Right cardiac atrium (tissue), 5 donors: ENCODE measurements around the gene CYYR1. TPM values are rescaled to one million over a fixed set of nuclear protein-coding genes. Genes with fewer than 3 reads are reported as not detected.
"Not testable (repeated sequence)": the region's sequence is repeated elsewhere in the genome, so short reads cannot be mapped to it uniquely, and the experiment has no call there.

Experiments
- ATAC-seq, 2 donors: fragments of 200-7000 bp; cut with Tn5 transposase; one replicate each; pipeline versions ENCODE4 v1.8.0 to v1.9.1; 2020; ENCODE audit warnings: moderate library complexity in 2 of 2, mild to moderate bottlenecking in 1 of 2
- DNase-seq, 3 donors: peaks; one replicate each; pipeline ENCODE4 v3.0.0-alpha.2; 2020
- H3K27ac ChIP-seq: one replicate; pipeline ENCODE4 v1.5.1; 2013; ENCODE audit warnings: mild to moderate bottlenecking, low read length, control low read depth, moderate library complexity
- H3K27me3 ChIP-seq: one replicate; pipeline ENCODE4 v1.6.1; 2013; ENCODE audit not compliant: control insufficient read depth, insufficient read depth
- H3K4me1 ChIP-seq: one replicate; pipeline ENCODE4 v1.6.1; 2013; ENCODE audit warnings: low read length; ENCODE audit not compliant: control insufficient read depth, insufficient read depth
- H3K4me3 ChIP-seq: one replicate; pipeline ENCODE4 v1.5.1; 2013; ENCODE audit warnings: low read length, control low read depth
- H3K9me3 ChIP-seq: one replicate; pipeline ENCODE4 v1.6.1; 2013; ENCODE audit warnings: low read length; ENCODE audit not compliant: control insufficient read depth
- WGBS: extraction: QIAGEN DNeasy Blood & Tissue Kit; methylation state at CpG from one replicate; pipeline ENCODE4 v1.1.7; 2013; 5-methylcytosine and 5-hydroxymethylcytosine counted together
- intact Hi-C, 4 donors: fragments of 100-400 bp; cut with DNase I; formaldehyde crosslinking; loops; one replicate each; pipeline versions ENCODE4 v1.11.0 to v1.14.0; 2022 to 2023
- polyA plus RNA-seq: library from polyadenylated mRNA; stranded (reverse); fragments of 200-250 nt; gene quantifications from one replicate; pipeline ENCODE4 v1.2.3, GENCODE V29; 2013
- total RNA-seq, 4 donors: library from RNA; stranded (reverse); fragmentation: NEBNext Ultra II Directional; extraction: Animal tissue kit (Norgen Biotek cat#: 25700); gene quantifications; one replicate each; pipeline ENCODE4 v1.2.1, GENCODE V29; 2021
- donor health status: healthy with polysubstance abuse.
- donor health status: DM: no; HTN: yes; CAD: no.
- donor health status: DM: no; HTN: no; CAD: no.
- donor health status: DM: no; HTN: yes; CAD: no; lungs with severe emphysema.
- donor health status: DM: yes; HTN: yes; CAD: no.

The CYYR1 gene
- total and polyA plus RNA-seq, 5 donors, result 10.7 to 18.8 (median 15.4) TPM

DNA sequence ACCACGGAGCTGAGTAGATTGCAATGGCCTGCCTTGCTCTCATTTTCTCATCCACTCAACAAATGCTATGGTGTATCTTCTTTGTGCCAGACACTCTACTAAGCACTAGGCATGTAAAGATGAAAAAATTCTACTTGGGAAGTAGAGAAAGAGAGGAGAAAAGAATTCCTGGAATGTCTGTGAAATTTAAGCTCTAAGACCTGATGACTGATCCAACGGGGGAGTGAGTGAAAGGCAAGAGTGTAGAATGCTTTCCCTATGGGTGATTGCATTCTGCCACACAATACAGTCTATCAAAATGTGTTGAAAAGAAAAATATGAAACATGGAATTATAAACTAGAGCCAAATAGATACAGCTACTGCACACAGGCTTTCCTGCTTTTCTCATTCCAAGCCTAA lies 82.3 kb downstream of the CYYR1 start:
- ATAC-seq, result no peak

DNA sequence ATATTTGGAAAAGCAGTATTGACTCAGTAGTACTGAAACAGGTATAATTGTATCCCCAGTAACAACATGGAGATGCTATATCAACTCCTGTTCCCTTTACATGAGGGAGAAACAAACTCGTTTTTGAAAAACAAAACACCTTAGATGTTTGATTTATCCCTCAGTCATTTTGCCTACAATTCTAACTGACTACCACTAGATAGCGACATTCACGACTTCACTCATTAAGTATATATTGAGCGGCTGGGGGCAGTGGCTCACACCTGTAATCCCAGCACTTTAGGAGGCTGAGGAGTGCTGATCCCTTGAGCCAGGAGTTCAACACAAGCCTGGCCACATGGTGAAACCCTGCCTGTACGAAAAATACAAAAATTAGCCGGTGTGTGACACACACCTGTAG lies 83.3 kb downstream of the CYYR1 start:
- no peak for DNase-seq
- Histone ChIP-seq H3K9me3 (no peaks in the 10 kb centered on the region), H3K27me3 (no peaks in the 10 kb centered on the region), H3K4me3 (no peak overlapping the region), H3K27ac (no peak overlapping the region), H3K4me1 (no peaks in the 10 kb centered on the region)
- 96% methylated on average over 6 of the region's 6 CpGs for WGBS
- no peak for ATAC-seq
- intact Hi-C loops, result no loop called here

More for the DNA sequence above, 82.3 kb downstream of the CYYR1 start:
- no peak overlapping the region for H3K27ac ChIP-seq
- H3K9me3 ChIP-seq, result no peaks in the 10 kb centered on the region
- intact Hi-C loops, result no loop called here
- H3K4me3 ChIP-seq, result no peak overlapping the region
- no peaks in the 10 kb centered on the region for H3K4me1 ChIP-seq
- 42% methylated on average over 2 of the region's 2 CpGs for WGBS
- no peak for DNase-seq
- H3K27me3 ChIP-seq, result no peaks in the 10 kb centered on the region

DNA sequence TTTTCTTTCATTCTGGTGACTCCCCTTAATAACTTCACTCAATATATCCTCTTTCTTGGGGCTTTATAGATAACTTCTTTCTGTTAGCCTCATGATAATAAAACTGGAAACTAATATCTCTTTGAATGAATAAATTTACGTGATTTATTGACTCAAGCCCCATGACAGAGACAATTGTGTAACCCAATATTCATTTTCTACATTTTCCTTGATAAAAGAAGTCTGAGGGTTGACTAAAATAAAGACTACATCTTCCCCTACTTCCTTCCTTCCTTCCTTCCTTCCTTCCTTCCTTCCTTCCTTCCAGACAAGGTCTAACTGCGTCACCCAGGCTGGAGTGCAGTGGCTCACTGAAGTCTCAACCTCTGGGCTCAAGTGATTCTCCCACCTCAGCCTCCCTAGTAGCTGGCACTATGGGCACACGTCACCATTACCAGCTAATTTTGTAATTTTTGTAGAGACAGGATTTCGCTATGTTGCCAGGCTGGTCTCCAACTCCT lies 85.1 kb downstream of the CYYR1 start:
- H3K9me3 ChIP-seq, result no peaks in the 10 kb centered on the region
- no peaks in the 10 kb centered on the region for H3K4me1 ChIP-seq
- intact Hi-C loops, result no loop called here
- WGBS, result 88% methylated on average over 4 of the region's 4 CpGs
- no peak for ATAC-seq
- H3K27me3 ChIP-seq, result no peaks in the 10 kb centered on the region
- H3K4me3 ChIP-seq, result no peak overlapping the region
- no peak overlapping the region for H3K27ac ChIP-seq
- DNase-seq, result no peak

DNA sequence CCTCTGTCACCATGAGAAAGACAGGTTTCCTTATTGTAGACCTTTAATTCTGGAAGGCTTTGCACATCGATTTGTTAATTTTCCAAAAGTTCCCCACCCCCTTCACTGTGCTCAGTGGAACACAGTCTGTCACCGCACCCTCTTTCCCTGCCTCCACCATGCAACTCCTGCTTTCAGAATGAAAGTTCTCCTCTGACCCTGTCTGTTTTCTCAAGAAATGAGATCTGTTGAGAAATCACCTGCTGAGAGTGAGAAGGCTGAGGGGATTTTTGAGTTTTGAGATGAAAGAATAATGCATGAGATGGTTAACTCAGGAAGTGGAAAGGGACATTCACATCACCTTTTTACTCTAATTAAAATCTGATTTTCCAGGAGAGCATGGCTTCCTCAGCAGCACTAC lies 99.6 kb downstream of the CYYR1 start:
- ATAC-seq (no peak), DNase-seq (no peak)
- 97% methylated on average over 2 of the region's 2 CpGs for WGBS
- H3K27ac ChIP-seq, result no peak overlapping the region
- no peak overlapping the region for H3K4me3 ChIP-seq
- H3K9me3 ChIP-seq, result no peaks in the 10 kb centered on the region
- intact Hi-C loops, result no loop called here
- H3K4me1 ChIP-seq, result no peaks in the 10 kb centered on the region
- H3K27me3 ChIP-seq, result no peaks in the 10 kb centered on the region

DNA sequence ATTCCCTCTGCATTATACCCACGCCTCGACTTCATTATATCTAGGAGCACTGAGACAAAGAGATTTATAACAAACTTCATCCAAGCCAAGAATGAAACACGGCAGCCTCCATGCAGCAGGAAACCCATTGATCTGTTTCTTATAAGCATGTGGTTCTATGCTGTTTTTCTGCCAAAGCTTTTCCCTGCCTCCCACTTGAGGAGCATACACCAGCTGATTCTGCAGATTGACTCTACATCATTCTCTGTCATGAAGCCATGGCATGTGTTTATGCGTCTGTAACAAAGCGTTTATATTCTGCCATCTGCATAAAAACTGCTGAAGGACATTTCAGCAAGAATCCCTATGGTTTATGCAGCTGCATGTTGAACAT lies 102.0 kb downstream of the CYYR1 start:
- no peak overlapping the region for H3K4me3 ChIP-seq
- H3K9me3 ChIP-seq, result no peaks in the 10 kb centered on the region
- H3K27ac ChIP-seq, result no peak overlapping the region
- intact Hi-C loops, result no loop called here
- H3K4me1 ChIP-seq, result no peaks in the 10 kb centered on the region
- 91% methylated on average over 5 of the region's 5 CpGs for WGBS
- DNase-seq (no peak), ATAC-seq (no peak)
- no peaks in the 10 kb centered on the region for H3K27me3 ChIP-seq

DNA sequence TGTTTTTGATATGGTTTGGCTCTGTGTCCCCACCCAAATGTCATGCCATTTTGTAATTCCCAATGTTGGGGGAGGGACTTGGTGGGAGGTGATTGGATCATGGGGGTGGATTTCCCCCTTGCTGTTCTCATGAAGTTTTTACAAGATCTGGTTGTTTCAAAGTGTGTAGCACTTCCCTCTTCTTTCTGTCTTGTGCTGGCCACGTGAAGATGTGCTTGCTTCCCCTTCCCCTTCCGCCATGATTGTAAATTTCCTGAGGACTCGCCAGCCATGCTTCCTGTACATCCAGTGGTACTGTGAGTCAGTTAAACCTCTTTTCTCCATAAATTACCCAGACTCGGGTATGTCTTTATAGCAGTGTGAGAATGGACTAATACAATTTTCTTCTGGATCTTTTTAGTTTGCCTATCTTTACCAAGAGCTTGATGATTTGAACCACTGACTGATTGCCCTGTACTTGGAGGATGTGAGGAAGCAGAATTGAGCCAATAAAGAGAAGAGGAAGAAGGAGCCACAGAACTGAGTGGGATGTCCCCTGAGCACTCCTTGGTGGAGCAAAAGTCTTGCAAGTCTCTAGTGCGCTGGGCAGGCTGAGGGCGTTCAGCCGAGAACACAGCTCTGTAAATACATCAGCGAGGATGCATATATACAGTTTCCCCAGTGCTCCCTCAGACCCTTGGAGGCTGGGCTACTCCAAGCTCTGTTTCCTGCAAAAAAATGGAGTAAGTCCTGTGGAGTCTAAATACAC lies 102.6 kb downstream of the CYYR1 start:
- no peak overlapping the region for H3K4me3 ChIP-seq
- 89% methylated on average over 8 of the region's 8 CpGs for WGBS
- no peaks in the 10 kb centered on the region for H3K4me1 ChIP-seq
- H3K9me3 ChIP-seq, result no peaks in the 10 kb centered on the region
- DNase-seq (peak in 1 of 3 donors; percentile 3), ATAC-seq (no peak)
- intact Hi-C loops, result no loop called here
- H3K27ac ChIP-seq, result no peak overlapping the region
- no peaks in the 10 kb centered on the region for H3K27me3 ChIP-seq

DNA sequence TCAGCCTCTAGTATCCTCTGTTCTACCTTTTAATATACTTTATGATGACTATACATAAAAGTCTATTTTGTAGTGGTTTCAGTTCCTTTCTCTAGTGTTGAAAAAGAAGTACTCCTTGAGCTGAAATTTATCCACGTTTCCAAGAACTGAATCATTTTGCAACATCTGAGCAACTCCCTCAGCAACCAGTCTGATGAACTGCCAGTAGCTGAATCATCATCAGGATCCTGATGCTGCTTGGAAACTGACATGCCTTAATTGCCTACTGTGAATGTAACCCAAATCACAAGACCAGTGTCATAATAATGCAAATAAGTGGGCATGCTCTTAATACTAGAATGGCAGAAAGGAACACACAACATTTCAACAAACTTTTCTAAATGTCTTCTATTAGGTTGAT lies 103.3 kb downstream of the CYYR1 start:
- WGBS, result 38% methylated on average over 1 of the region's 1 CpG
- intact Hi-C loops, result no loop called here

DNA sequence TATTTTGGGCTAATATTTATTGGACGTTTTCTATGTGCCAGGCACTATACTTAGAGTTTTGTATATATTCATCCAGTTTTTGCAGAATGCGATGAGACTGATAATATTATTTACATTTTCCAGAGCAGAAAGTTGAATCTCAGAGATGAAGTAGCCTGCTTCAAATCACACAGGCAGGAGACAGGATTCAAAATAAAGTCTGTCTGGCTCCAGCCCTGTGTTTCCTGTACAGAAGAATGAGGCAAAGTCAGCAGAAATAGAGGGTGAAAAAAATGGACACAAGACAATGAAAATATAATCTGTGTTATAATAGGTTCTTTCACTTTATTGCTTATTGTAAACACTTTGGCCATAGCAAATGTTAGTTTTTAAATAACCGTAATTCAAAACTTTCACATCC lies 107.2 kb downstream of the CYYR1 start:
- intact Hi-C loops, result no loop called here
- ATAC-seq (no peak), DNase-seq (no peak)
- Histone ChIP-seq H3K4me3 (no peak overlapping the region), H3K4me1 (no peaks in the 10 kb centered on the region), H3K9me3 (no peaks in the 10 kb centered on the region), H3K27ac (no peak overlapping the region), H3K27me3 (no peaks in the 10 kb centered on the region)
- WGBS, result 61% methylated on average over 3 of the region's 3 CpGs

More for the DNA sequence above, 103.3 kb downstream of the CYYR1 start:
- ATAC-seq, result peak; percentile 61 to 72
- Histone ChIP-seq H3K9me3 (no peaks in the 10 kb centered on the region), H3K4me1 (no peaks in the 10 kb centered on the region), H3K4me3 (no peak overlapping the region), H3K27ac (no peak overlapping the region), H3K27me3 (no peaks in the 10 kb centered on the region)
- DNase-seq, result peak in 2 of 3 donors; percentile 2 to 15

DNA sequence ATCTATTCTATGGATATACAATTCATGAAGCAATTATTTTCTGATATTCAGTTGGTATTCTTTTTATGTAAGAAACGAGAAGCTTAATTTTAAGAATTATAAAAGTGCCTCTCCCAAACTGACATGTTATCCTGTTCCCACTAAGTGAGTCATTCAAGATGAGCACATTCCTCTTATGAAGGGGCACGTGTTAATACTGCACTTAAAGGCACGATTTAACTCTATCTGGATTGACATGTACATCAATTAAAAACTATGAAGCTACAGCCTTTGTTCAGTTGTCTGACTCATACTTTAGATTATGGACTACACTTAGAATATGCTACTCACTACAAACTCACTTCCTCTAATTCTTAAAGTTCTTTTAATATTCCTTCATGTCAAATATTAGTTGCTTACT lies 111.6 kb downstream of the CYYR1 start:
- Histone ChIP-seq H3K4me1 (no peaks in the 10 kb centered on the region), H3K27me3 (no peaks in the 10 kb centered on the region), H3K9me3 (no peaks in the 10 kb centered on the region), H3K4me3 (no peak overlapping the region), H3K27ac (no peak overlapping the region)
- ATAC-seq (no peak), DNase-seq (no peak)
- intact Hi-C loops, result no loop called here
- 51% methylated on average over 3 of the region's 3 CpGs for WGBS

DNA sequence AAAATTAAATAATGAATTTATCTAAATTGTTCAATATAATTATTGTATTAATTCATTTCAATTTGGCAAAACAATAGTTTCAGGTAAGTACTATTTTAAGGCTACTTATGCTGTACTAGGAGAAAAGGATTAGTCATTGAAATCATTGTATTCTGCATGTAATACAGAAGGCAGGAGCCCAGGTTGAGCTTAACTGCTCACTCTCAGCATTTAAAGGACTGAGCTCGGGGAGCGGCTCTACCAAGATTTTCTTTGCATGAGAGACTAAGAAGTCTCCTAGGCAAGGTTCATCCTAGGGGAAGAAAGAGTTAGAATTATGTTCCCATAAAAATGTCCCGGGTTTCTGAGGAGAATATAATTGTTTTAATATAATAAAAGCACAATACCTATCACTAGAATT lies 112.5 kb downstream of the CYYR1 start:
- no peak overlapping the region for H3K27ac ChIP-seq
- WGBS, result 98% methylated on average over 3 of the region's 3 CpGs
- DNase-seq (no peak), ATAC-seq (no peak)
- intact Hi-C loops, result no loop called here
- H3K4me1 ChIP-seq, result no peaks in the 10 kb centered on the region
- H3K4me3 ChIP-seq, result no peak overlapping the region
- no peaks in the 10 kb centered on the region for H3K9me3 ChIP-seq
- no peaks in the 10 kb centered on the region for H3K27me3 ChIP-seq

DNA sequence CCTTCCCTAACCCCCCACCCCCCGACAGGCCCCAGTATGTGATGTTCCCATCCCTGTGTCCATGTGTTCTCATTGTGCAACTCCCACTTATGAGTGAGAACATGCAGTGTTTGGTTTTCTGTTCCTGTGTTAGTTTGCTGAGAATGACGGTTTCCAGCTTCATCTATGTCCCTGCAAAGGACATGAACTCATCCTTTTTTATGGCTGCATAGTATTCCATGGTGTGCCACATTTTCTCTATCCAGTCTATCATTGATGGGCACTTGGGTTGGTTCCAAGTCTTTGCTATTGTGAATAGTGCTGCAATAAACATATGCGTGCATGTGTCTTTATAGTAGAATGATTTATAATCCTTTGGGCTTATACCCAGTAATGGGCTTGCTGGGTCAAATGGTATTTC lies 114.2 kb downstream of the CYYR1 start:
- H3K4me3 ChIP-seq, intact Hi-C loops, H3K4me1 ChIP-seq, ATAC-seq, DNase-seq, H3K9me3 ChIP-seq, H3K27me3 ChIP-seq, H3K27ac ChIP-seq: not testable (repeated sequence)
- WGBS, result 81% methylated on average over 3 of the region's 3 CpGs

DNA sequence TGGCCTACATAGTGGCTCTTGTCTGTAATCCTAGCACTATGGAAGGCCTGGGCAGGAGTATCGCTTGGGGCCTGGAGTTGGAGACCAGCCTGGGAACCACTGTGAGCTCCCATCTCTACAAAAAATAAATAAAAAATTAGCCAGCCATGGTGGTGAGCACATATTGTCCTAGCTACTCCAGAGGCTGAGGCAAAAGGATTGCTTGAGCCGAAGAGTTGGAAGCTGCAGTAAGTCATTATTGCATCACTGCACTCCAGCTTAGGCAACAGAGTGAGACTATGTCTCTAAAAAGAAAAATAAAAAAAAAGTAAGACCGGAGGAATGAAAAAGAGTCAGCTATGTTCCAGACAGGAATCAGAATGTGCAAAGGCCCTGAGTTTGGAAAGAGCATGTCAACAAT lies 115.3 kb downstream of the CYYR1 start:
- 92% methylated on average over 3 of the region's 3 CpGs for WGBS
- DNase-seq (peak in 2 of 3 donors; percentile 14 to 32), ATAC-seq (peak in 1 of 2 donors; percentile 38)
- intact Hi-C loops, result no loop called here
- Histone ChIP-seq H3K4me3 (no peak overlapping the region), H3K27ac (no peak overlapping the region), H3K9me3 (no peaks in the 10 kb centered on the region), H3K4me1 (no peaks in the 10 kb centered on the region), H3K27me3 (no peaks in the 10 kb centered on the region)
